SK-N-SH (cell line): ENCODE measurements around the gene SLC16A11. TPM values are rescaled to one million over a fixed set of nuclear protein-coding genes. Genes with fewer than 3 reads are reported as not detected.

ENCODE experiments used
- CTCF ChIA-PET: fragments of 300-600, 350-600 bp; formaldehyde crosslinking; extraction: SDS; loops from one replicate; lab custom pipeline; 2021; lab: Yijun Ruan, JAX
- POLR2A ChIA-PET: fragments of 350-600 bp; sonication (Branson Sonifier 250); formaldehyde crosslinking; extraction: SDS; loops from one replicate; lab custom pipeline; 2020; ENCODE audit warnings: antibody characterized with exemption, inconsistent platforms; lab: Yijun Ruan, JAX
- DNase-seq: peaks from one replicate; pipeline ENCODE4 v3.0.0; 2012
- H2AFZ ChIP-seq: fragments of 200-600 bp; sonication (generic); 2 replicates; pipeline ENCODE4 v1.8.1; 2016; ENCODE audit warnings: antibody characterized with exemption, mild to moderate bottlenecking, low read depth
- H3F3A ChIP-seq: fragments of 200-600 bp; sonication (generic); replicated peaks from 2 replicates; pipeline ENCODE3; 2016; ENCODE audit warnings: antibody characterized with exemption, mild to moderate bottlenecking; ENCODE audit not compliant: insufficient read depth
- H3K27ac ChIP-seq, 2 experiments: fragments of 200-500 bp in 1 of 2; fragments of 200-600 bp in 1 of 2; sonication (Bioruptor generic) in 1 of 2; sonication (generic), shearing (Covaris generic) in 1 of 2; 2 replicates each; pipeline versions ENCODE4 v1.5.1 to v1.6.1; 2014 to 2016; ENCODE audit warnings: low read depth in 2 of 2, inconsistent platforms in 1 of 2, low read length in 1 of 2, mild to moderate bottlenecking in 1 of 2, mixed read lengths in 1 of 2
- H3K27me3 ChIP-seq: fragments of 200-600 bp; sonication (generic), shearing (Covaris generic); 2 replicates; pipeline ENCODE4 v1.6.1; 2016; ENCODE audit warnings: mixed run types; ENCODE audit not compliant: insufficient read depth
- H3K36me3 ChIP-seq, 2 experiments: fragments of 200-500 bp in 1 of 2; fragments of 200-600 bp in 1 of 2; sonication (Bioruptor generic) in 1 of 2; sonication (generic) in 1 of 2; replicated peaks in 1 of 2; 2 replicates each; pipeline versions ENCODE3 to v1.5.1; 2014 to 2016; ENCODE audit warnings: low read length in 1 of 2, mild to moderate bottlenecking in 1 of 2; ENCODE audit not compliant: insufficient read depth in 2 of 2, control insufficient read depth in 1 of 2
- H3K4me1 ChIP-seq, 2 experiments: fragments of 200-500 bp in 1 of 2; fragments of 200-600 bp in 1 of 2; sonication (Bioruptor generic) in 1 of 2; sonication (generic), shearing (Covaris generic) in 1 of 2; 2 replicates each; pipeline versions ENCODE4 v1.5.1 to v1.6.1; 2014 to 2016; ENCODE audit warnings: low read depth in 1 of 2, low read length in 1 of 2, mixed run types in 1 of 2; ENCODE audit not compliant: insufficient read depth in 2 of 2, control insufficient read depth in 1 of 2
- H3K4me2 ChIP-seq: fragments of 200-600 bp; sonication (generic), shearing (Covaris generic); 2 replicates; pipeline ENCODE4 v1.6.1; 2017; ENCODE audit warnings: mixed run types
- H3K4me3 ChIP-seq, 2 experiments: fragments of 200-500 bp in 1 of 2; fragments of 200-600 bp in 1 of 2; sonication (Bioruptor generic) in 1 of 2; sonication (generic), shearing (Covaris generic) in 1 of 2; 2 replicates each; pipeline versions ENCODE4 v1.5.1 to v1.8.1; 2014 to 2016; ENCODE audit warnings: low read depth in 2 of 2, inconsistent platforms in 1 of 2, low read length in 1 of 2, mild to moderate bottlenecking in 1 of 2, mixed read lengths in 1 of 2, moderate library complexity in 1 of 2
- H3K79me2 ChIP-seq: fragments of 200-600 bp; sonication (generic); 2 replicates; pipeline ENCODE4 v1.8.1; 2017; ENCODE audit warnings: mild to moderate bottlenecking; ENCODE audit not compliant: insufficient read depth
- H3K9ac ChIP-seq: fragments of 200-600 bp; sonication (generic); 2 replicates; pipeline ENCODE4 v1.6.1; 2017; ENCODE audit warnings: mixed run types
- H3K9me2 ChIP-seq: fragments of 200-600 bp; sonication (generic); 2 replicates; pipeline ENCODE4 v1.6.1; 2017; ENCODE audit warnings: mixed run types
- H3K9me3 ChIP-seq: fragments of 200-600 bp; sonication (generic); 2 replicates; pipeline ENCODE4 v1.6.1; 2017; ENCODE audit warnings: mixed run types, mild to moderate bottlenecking, moderate library complexity
- H4K20me1 ChIP-seq: fragments of 200-600 bp; sonication (generic); 2 replicates; pipeline ENCODE4 v1.6.1; 2017; ENCODE audit warnings: mild to moderate bottlenecking, mixed run types; ENCODE audit not compliant: insufficient read depth
- ELF1 ChIP-seq: IDR thresholded peaks from 2 replicates; pipeline ENCODE4 v1.4.0; 2012
- EZH2phosphoT487 ChIP-seq: fragments of 200-600 bp; sonication (generic); IDR thresholded peaks from 2 replicates; pipeline ENCODE4 v1.6.1; 2017; ENCODE audit warnings: low read depth, mixed run types, mild to moderate bottlenecking, antibody characterized with exemption, moderate library complexity, borderline replicate concordance
- FOXM1 ChIP-seq: IDR thresholded peaks from 2 replicates; pipeline ENCODE4 v1.4.0; 2012; ENCODE audit warnings: low read depth, mild to moderate bottlenecking
- MXI1 ChIP-seq: IDR thresholded peaks from 2 replicates; pipeline ENCODE4 v1.6.1; 2012; ENCODE audit warnings: mild to moderate bottlenecking, low read depth, low read length, improper control_type of control experiment
- NFIC ChIP-seq: IDR thresholded peaks from 2 replicates; pipeline ENCODE4 v1.4.0; 2012; ENCODE audit warnings: borderline replicate concordance
- NRF1 ChIP-seq: IDR thresholded peaks from 2 replicates; pipeline ENCODE4 v1.6.1; 2012; ENCODE audit warnings: low read depth, mild to moderate bottlenecking, low read length
- REST ChIP-seq: IDR thresholded peaks from 2 replicates; pipeline ENCODE4 v1.6.1; 2012; ENCODE audit warnings: mild to moderate bottlenecking, low read depth, low read length, moderate library complexity
- TEAD4 ChIP-seq: IDR thresholded peaks from 2 replicates; pipeline ENCODE4 v1.4.0; 2012; ENCODE audit warnings: mild to moderate bottlenecking, borderline replicate concordance; ENCODE audit not compliant: insufficient read depth
- YY1 ChIP-seq: IDR thresholded peaks from 2 replicates; pipeline ENCODE4 v1.4.0; 2012; ENCODE audit warnings: low read depth, mild to moderate bottlenecking
- ZBTB33 ChIP-seq: IDR thresholded peaks from 2 replicates; pipeline ENCODE4 v1.4.0; 2012; ENCODE audit warnings: low read depth, borderline replicate concordance
- WGBS: methylation state at CpG from one replicate; pipeline ENCODE4 v1.1.6; 2017; ENCODE audit warnings: low lambda C conversion rate; 5-methylcytosine and 5-hydroxymethylcytosine counted together
- polyA plus RNA-seq, 3 experiments: library from polyadenylated mRNA; depleted of rRNA; stranded (reverse); fragments of >200 nt; gene quantifications; 2 replicates each; pipeline ENCODE4 v1.2.3, GENCODE V29; 2012
- TF ChIP-seq, protein P1 (sequence below): fragments of 150-350 bp; IDR thresholded peaks from 2 replicates; pipeline ENCODE4 v1.6.1; 2017; ENCODE audit warnings: antibody characterized with exemption, low read length, low read depth, borderline replicate concordance

Gene SLC16A11
- polyA plus RNA-seq, 1 of the 3 experiments (the other 2 are of a cell fraction) = 0.12 TPM

DNA sequence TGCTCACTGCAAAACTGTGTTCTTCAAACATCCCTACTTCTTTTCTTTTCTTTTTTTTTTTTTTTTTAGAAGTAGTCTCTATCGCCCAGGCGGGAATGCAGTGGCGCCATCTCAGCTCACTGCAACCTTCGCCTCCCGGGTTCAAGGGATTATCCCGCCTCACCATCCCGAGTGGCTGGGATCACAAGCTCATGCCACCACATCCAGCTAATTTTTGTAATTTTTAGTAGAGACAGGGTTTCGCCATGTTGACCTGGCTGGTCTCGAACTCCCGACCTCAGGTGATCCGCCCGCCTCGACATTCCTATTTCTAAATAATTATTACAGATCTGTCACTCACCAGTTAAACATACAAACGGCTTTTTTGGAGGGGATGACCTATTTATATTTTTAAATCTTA is 32.5 kb downstream of the SLC16A11 start (continued):
- no peak for TF ChIP-seq REST
- TF ChIP-seq, all 33 proteins: peak for 0

DNA sequence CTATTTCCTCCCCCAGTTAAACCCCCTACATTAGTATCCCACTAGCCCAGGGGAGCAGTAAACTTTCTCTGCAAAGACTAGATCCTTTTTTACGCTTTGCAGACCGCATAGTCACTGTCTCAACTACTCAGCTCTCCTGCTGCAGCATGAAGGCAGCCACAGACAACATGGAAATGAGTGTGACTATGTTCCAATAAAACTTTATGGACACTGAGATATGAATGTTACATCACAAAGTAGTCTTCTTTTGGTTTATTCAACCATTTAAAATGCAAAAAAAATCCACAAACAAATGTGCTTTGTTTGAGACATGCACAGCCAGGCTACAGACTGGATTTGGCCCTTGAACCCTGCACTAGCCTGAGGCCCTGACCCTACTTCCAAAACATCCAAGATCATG is 33.4 kb downstream of the SLC16A11 start:
- ChIA-PET POLR2A (no interaction called here), CTCF (interaction anchor here (1.0 to 2.2 kb wide), 3 partner anchors 35 to 167 kb away, joined by 3 to 12 read pairs (median 3); no protein-coding TSS in a partner anchor)
- no peak for DNase-seq
- 92% methylated on average over 2 of the region's 2 CpGs for WGBS
- H3K9me3 ChIP-seq = no peaks in the 10 kb centered on the region
- H4K20me1 ChIP-seq = no peaks in the 10 kb centered on the region
- TF ChIP-seq MXI1 (no peak), EZH2phosphoT487 (no peak), NFIC (no peak), YY1 (no peak), ZBTB33 (no peak), REST (no peak), FOXM1 (no peak), TEAD4 (no peak), NRF1 (no peak), ELF1 (no peak)
- TF ChIP-seq, protein P1, sequence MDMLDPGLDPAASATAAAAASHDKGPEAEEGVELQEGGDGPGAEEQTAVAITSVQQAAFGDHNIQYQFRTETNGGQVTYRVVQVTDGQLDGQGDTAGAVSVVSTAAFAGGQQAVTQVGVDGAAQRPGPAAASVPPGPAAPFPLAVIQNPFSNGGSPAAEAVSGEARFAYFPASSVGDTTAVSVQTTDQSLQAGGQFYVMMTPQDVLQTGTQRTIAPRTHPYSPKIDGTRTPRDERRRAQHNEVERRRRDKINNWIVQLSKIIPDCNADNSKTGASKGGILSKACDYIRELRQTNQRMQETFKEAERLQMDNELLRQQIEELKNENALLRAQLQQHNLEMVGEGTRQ = no peak
- H3K4me1 ChIP-seq = peaks cover 11 to 23% of the 10 kb centered on the region in 2 experiments; a peak in 2 of 4 replicates
- peak overlapping the region in 1 of 2 experiments; percentile 85; a peak in 2 of 4 replicates for H3K4me3 ChIP-seq
- peaks cover 68% of the 10 kb centered on the region for H3K79me2 ChIP-seq
- no peaks in the 10 kb centered on the region for H3K27me3 ChIP-seq
- H3K36me3 ChIP-seq = no peaks in the 10 kb centered on the region
- H3K9ac ChIP-seq = 0 out of 2 replicates have a peak overlapping the region, but pooled peaks have one; percentile 97
- peaks cover 12% of the 10 kb centered on the region for H3F3A ChIP-seq
- no peak overlapping the region for H3K27ac ChIP-seq
- H3K4me2 ChIP-seq = peak overlapping the region; percentile 83
- no peaks in the 10 kb centered on the region for H3K9me2 ChIP-seq
- no peak overlapping the region for H2AFZ ChIP-seq
